GM04504 (cell line): ENCODE measurements around the gene ARHGEF12.

Source experiments
- DNase-seq: peaks from one replicate; pipeline ENCODE4 v3.0.0-alpha.2; 2012; ENCODE audit warnings: low read depth

ARHGEF12 gene

GRCh38 chr11:120520091-120520822, 184.0 kb downstream of the ARHGEF12 start:
- no peak for DNase-seq

GRCh38 chr11:120521176-120521575, 185.0 kb downstream of the ARHGEF12 start:
- DNase-seq = no peak

- no peak for DNase-seq
Measured at GRCh38 chr11:120522021-120522420, 185.8 kb downstream of the ARHGEF12 start.

GRCh38 chr11:120522736-120523135, 186.5 kb downstream of the ARHGEF12 start:
- no peak for DNase-seq

GRCh38 chr11:120523196-120523595, 187.0 kb downstream of the ARHGEF12 start:
- DNase-seq = no peak

- DNase-seq = no peak
Measured at GRCh38 chr11:120524536-120525085, 188.4 kb downstream of the ARHGEF12 start.

GRCh38 chr11:120525261-120526171, 189.3 kb downstream of the ARHGEF12 start:
- DNase-seq = no peak

- DNase-seq = no peak
Measured at GRCh38 chr11:120526241-120526640, 190.0 kb downstream of the ARHGEF12 start.

GRCh38 chr11:120527111-120527761, 191.0 kb downstream of the ARHGEF12 start:
- peak; percentile 23 for DNase-seq

- DNase-seq = no peak
Measured at GRCh38 chr11:120528749-120529148, 192.5 kb downstream of the ARHGEF12 start.

GRCh38 chr11:120529214-120529613, 193.0 kb downstream of the ARHGEF12 start:
- no peak for DNase-seq

GRCh38 chr11:120529911-120530310, 193.7 kb downstream of the ARHGEF12 start:
- DNase-seq = no peak

- peak; percentile 52 for DNase-seq
Measured at GRCh38 chr11:120532082-120532831, 196.0 kb downstream of the ARHGEF12 start.

GRCh38 chr11:120532832-120533196, 196.6 kb downstream of the ARHGEF12 start:
- no peak for DNase-seq

- DNase-seq = no peak
Measured at GRCh38 chr11:120536091-120536796, 200.0 kb downstream of the ARHGEF12 start.

- DNase-seq = no peak
Measured at GRCh38 chr11:120536797-120537169, 200.6 kb downstream of the ARHGEF12 start.

- DNase-seq = no peak
Measured at GRCh38 chr11:120537996-120538395, 201.8 kb downstream of the ARHGEF12 start.

GRCh38 chr11:120538707-120539106, 202.5 kb downstream of the ARHGEF12 start:
- no peak for DNase-seq
